ENCODE measurements around the gene JAM2. TPM values are rescaled to one million over a fixed set of nuclear protein-coding genes. Genes with fewer than 3 reads are reported as not detected.

Gene JAM2
- total RNA-seq, 1 donor from 2014 or later, result 3.6 TPM

DNA sequence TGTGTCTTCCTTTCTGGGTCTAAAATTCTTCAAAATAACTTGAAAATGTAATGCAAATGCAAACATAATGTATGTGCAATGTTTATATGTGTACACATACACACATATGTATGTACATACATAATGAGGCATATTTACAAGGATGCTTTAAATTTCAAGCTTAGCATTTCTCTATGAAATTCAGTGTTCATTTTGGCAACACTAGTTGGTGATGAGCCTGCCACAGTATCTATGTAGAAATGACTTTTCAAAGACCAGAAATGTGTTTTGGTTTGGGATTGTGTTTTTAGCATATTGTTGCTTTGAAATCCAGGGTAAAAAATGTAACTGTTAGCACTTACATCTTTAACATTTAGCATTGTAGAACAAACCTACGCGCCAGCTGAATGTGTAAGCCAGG is 105.8 kb downstream of the JAM2 start:
- Histone ChIP-seq H3K27me3 (ENCODE audit: control insufficient read depth, insufficient read depth, low read length) (no peaks in the 10 kb centered on the region), H3K36me3 (ENCODE audit: control insufficient read depth, insufficient read depth, low read length) (no peaks in the 10 kb centered on the region), H3K4me3 (ENCODE audit: low read depth, low read length) (no peak overlapping the region)
- TF ChIP-seq, protein P1, sequence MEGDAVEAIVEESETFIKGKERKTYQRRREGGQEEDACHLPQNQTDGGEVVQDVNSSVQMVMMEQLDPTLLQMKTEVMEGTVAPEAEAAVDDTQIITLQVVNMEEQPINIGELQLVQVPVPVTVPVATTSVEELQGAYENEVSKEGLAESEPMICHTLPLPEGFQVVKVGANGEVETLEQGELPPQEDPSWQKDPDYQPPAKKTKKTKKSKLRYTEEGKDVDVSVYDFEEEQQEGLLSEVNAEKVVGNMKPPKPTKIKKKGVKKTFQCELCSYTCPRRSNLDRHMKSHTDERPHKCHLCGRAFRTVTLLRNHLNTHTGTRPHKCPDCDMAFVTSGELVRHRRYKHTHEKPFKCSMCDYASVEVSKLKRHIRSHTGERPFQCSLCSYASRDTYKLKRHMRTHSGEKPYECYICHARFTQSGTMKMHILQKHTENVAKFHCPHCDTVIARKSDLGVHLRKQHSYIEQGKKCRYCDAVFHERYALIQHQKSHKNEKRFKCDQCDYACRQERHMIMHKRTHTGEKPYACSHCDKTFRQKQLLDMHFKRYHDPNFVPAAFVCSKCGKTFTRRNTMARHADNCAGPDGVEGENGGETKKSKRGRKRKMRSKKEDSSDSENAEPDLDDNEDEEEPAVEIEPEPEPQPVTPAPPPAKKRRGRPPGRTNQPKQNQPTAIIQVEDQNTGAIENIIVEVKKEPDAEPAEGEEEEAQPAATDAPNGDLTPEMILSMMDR (IDR thresholded peaks at IDR 0.05; ENCODE audit: insufficient read depth, low read length, poor library complexity, severe bottlenecking), result no peak
- DNase-seq (ENCODE audit: low read depth), result no peak

DNA sequence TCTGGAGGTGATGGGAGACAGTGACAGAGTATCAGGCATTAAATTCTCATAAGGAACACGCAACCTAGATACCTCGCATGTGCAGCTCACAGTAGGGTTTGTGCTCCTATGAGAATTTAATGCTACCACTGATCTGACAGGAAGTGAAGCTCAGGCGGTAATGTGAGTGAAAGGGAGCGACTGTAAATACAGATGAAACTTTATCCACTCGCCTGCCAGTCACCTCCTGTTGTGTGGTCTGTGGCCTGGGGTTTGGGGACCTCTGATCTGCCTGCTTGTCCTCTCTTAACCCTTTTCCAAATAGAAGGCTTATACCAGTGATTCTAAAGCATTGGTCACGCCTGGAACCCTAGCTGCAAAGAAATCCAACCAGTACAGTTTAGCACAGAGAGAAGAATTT is 111.0 kb downstream of the JAM2 start:
- no peak for DNase-seq (ENCODE audit: low read depth)
- no peaks in the 10 kb centered on the region for H3K36me3 ChIP-seq (ENCODE audit: control insufficient read depth, insufficient read depth, low read length)
- H3K4me3 ChIP-seq (ENCODE audit: low read depth, low read length), result no peak overlapping the region
- no peaks in the 10 kb centered on the region for H3K27me3 ChIP-seq (ENCODE audit: control insufficient read depth, insufficient read depth, low read length)
- TF ChIP-seq, protein P1 (IDR thresholded peaks at IDR 0.05; ENCODE audit: insufficient read depth, low read length, poor library complexity, severe bottlenecking), result no peak

DNA sequence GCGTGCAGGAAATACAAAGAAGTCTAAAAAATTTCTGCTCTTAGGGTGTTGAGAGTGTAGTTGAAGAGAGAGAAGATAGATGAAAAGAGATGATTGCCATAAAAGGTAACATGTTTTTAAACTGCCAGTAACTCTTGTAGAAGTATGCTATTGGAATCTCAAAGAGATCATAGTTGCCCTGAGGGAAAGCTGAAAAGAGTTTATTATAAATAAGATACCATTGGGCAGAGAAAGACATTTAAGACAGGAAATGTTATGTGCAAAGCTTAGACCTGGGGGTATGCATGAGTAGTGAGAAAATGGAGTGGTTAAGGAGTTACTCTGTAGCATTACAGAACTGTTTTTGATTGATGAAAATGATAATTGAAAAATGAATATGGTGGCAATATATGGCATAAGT is 113.4 kb downstream of the JAM2 start:
- no peaks in the 10 kb centered on the region for H3K27me3 ChIP-seq (ENCODE audit: control insufficient read depth, insufficient read depth, low read length)
- no peak overlapping the region for H3K4me3 ChIP-seq (ENCODE audit: low read depth, low read length)
- H3K36me3 ChIP-seq (ENCODE audit: control insufficient read depth, insufficient read depth, low read length), result no peaks in the 10 kb centered on the region
- DNase-seq (ENCODE audit: low read depth), result no peak
- TF ChIP-seq, protein P1 (IDR thresholded peaks at IDR 0.05; ENCODE audit: insufficient read depth, low read length, poor library complexity, severe bottlenecking), result no peak

DNA sequence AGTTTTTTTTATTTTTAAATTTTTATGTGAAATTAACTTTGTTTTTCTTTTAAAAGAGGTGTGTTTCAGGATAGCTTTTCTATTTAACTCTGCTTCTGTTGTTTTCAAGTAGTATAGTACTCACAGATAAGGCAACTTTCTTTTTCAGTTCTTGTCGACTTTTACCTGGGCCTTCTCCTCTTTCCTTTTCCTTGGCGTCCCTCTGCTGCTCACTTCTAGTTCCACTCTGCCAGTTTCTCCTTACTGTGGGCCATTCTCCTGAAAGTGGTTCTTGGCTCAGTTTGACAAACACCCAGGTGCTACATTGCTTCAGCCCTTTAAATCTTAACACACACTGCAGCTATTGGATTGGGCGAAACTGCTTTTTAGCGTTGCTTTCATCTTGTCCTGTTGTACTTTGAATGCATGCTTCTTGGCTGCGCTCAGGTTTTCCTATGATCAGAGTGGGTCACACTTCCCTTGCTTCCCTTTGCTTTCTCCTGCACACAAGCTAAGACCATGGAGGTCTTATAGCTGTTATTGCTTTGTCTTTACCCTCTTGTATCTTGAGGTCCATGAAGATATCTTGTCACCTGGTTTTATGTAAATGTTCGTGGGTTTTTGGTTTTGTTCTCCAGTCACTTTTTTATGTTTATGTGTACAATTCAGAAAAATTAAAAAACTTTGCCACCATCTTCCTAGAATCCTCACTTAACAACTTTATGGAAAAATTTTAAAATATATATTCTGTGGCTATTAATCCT is 117.3 kb downstream of the JAM2 start:
- no peaks in the 10 kb centered on the region for H3K36me3 ChIP-seq (ENCODE audit: control insufficient read depth, insufficient read depth, low read length)
- H3K27me3 ChIP-seq (ENCODE audit: control insufficient read depth, insufficient read depth, low read length), result no peaks in the 10 kb centered on the region

DNA sequence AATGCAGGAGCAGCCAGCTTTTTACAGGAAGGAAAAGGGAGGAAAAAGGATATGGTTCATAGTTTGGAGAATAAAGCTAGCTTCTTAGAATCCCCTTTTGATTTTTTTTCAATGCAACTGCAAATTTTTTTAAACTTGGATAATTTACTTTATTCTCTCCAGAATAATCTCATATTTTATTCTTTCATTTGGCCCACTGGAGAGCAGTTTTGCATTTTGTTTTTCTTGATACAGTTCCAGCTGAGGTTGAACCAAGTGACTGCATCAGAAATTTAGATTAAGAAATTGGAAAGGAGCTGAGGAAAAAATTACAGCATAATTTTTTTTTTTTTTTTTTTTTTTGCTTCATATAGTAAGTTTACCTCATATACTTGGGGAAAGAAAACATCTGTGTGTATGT is 118.5 kb downstream of the JAM2 start:
- H3K27me3 ChIP-seq (ENCODE audit: control insufficient read depth, insufficient read depth, low read length), result no peaks in the 10 kb centered on the region
- no peaks in the 10 kb centered on the region for H3K36me3 ChIP-seq (ENCODE audit: control insufficient read depth, insufficient read depth, low read length)
- TF ChIP-seq, protein P1 (IDR thresholded peaks at IDR 0.05; ENCODE audit: insufficient read depth, low read length, poor library complexity, severe bottlenecking), result no peak
- DNase-seq (ENCODE audit: low read depth), result no peak
- no peak overlapping the region for H3K4me3 ChIP-seq (ENCODE audit: low read depth, low read length)

More for the DNA sequence above, 117.3 kb downstream of the JAM2 start:
- DNase-seq (ENCODE audit: low read depth), result no peak
- TF ChIP-seq, protein P1 (IDR thresholded peaks at IDR 0.05; ENCODE audit: insufficient read depth, low read length, poor library complexity, severe bottlenecking), result no peak
- H3K4me3 ChIP-seq (ENCODE audit: low read depth, low read length), result no peak overlapping the region

DNA sequence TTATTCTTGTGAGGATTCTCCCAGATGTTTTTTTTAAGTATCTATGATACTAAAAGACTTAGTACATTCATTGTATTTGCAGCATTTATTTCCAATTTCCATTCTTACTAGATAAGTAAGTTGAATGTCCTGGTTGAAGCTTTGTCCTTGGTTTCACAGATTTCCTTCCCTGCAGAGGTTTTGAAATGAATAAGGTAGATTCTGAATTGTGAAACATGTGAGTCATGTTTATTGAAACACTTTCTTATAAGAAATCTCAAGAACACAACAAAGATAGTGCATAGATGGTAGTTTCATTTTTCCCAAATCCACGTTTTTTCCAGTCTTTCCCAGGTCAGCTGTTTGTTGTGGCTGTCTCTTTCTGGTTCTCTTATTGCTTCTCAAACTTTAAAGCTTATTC is 120.5 kb downstream of the JAM2 start:
- Histone ChIP-seq H3K36me3 (ENCODE audit: control insufficient read depth, insufficient read depth, low read length) (no peaks in the 10 kb centered on the region), H3K4me3 (ENCODE audit: low read depth, low read length) (no peak overlapping the region), H3K27me3 (ENCODE audit: control insufficient read depth, insufficient read depth, low read length) (no peaks in the 10 kb centered on the region)
- DNase-seq (ENCODE audit: low read depth), result no peak
- TF ChIP-seq, protein P1 (IDR thresholded peaks at IDR 0.05; ENCODE audit: insufficient read depth, low read length, poor library complexity, severe bottlenecking), result no peak

Measured in kidney epithelial cell (primary cell).